ENCODE data around the gene HMG20A.

GRCh38 chr15:77489647-77490046, 69.0 kb downstream of the HMG20A start:
- no peak for TF ChIP-seq SAFB (IDR thresholded peaks at IDR 0.05; ENCODE audit: borderline replicate concordance, low read depth, low read length)
- TF ChIP-seq MAX (CRISPR knock-in tag; IDR thresholded peaks at IDR 0.05), result no peak
- no peak for TF ChIP-seq POLR2A (conservative IDR thresholded peaks at IDR 0.05)
- TF ChIP-seq EP300 (IDR thresholded peaks at IDR 0.05; ENCODE audit: low read length), result no peak
- no peak for TF ChIP-seq XRCC4 (IDR thresholded peaks at IDR 0.05; ENCODE audit: extremely low read depth, insufficient read depth, insufficient read length)
- no peak for TF ChIP-seq SMAD1 (IDR thresholded peaks at IDR 0.05; ENCODE audit: low read depth, low read length, partially characterized antibody)
